Transverse colon (tissue), 4 donors: ENCODE measurements around the gene ADAMTS4.

ENCODE experiments used
- EP300 ChIP-seq: sonication (generic); formaldehyde crosslinking; IDR thresholded peaks from one replicate; pipeline ENCODE4 v1.6.1; 2017; ENCODE audit warnings: antibody characterized with exemption, low read depth
- POLR2AphosphoS5 ChIP-seq, 3 donors: sonication (generic); formaldehyde crosslinking; IDR thresholded peaks; one replicate each; pipeline ENCODE4 v1.6.1; 2016; ENCODE audit warnings: antibody characterized with exemption in 3 of 3
- TF ChIP-seq, protein P1 (sequence below), 5 experiments: fragments of 200-600 bp in 3 of 5; fragments of 450-650 bp in 2 of 5; sonication (generic) in 3 of 5; IDR thresholded peaks; 1 replicate in 2 of 5; 2 replicates in 3 of 5; pipeline ENCODE4 v1.5.1; 2016 to 2017; ENCODE audit warnings: antibody characterized with exemption in 5 of 5, inconsistent platforms in 3 of 5, mild to moderate bottlenecking in 2 of 5, moderate library complexity in 1 of 5

DNA sequence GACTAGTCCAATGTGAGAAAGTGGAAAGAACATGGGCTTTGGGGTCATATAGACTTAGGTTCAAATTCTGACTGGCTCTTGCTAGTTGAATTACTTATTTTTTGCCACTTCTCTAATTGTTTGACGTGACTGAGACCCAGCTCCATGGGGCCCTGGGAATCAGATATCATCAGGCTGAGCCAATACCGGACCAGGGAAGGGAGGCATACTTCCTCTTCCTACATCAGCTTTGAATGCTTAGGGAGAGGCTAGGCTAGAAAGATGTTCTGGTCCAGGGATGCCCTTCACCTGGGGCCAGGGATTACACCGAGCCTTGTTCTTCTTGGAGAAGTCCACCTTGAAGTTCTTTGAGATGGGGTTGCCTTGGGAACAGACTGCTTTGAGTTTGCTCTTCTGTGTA, 42.8 kb upstream of the ADAMTS4 start:
- TF ChIP-seq, protein P1, sequence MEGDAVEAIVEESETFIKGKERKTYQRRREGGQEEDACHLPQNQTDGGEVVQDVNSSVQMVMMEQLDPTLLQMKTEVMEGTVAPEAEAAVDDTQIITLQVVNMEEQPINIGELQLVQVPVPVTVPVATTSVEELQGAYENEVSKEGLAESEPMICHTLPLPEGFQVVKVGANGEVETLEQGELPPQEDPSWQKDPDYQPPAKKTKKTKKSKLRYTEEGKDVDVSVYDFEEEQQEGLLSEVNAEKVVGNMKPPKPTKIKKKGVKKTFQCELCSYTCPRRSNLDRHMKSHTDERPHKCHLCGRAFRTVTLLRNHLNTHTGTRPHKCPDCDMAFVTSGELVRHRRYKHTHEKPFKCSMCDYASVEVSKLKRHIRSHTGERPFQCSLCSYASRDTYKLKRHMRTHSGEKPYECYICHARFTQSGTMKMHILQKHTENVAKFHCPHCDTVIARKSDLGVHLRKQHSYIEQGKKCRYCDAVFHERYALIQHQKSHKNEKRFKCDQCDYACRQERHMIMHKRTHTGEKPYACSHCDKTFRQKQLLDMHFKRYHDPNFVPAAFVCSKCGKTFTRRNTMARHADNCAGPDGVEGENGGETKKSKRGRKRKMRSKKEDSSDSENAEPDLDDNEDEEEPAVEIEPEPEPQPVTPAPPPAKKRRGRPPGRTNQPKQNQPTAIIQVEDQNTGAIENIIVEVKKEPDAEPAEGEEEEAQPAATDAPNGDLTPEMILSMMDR (IDR thresholded peaks at IDR 0.05) = no peak
- TF ChIP-seq EP300 (no peak), POLR2AphosphoS5 (IDR thresholded peaks at IDR 0.05) (no peak)
